WTC11 (cell line): ENCODE measurements around the gene IL1RAPL1.

Source experiments
- CREB1 ChIP-seq: sonication (generic); formaldehyde crosslinking; IDR thresholded peaks from 2 replicates; pipeline ENCODE4 v1.8.0; 2023; ENCODE audit warnings: mild to moderate bottlenecking, missing genetic modification reagents
- HMGA2 ChIP-seq: fragments of 250-450 bp; sonication (Bioruptor Pico); IDR thresholded peaks from 2 replicates; pipeline ENCODE4 v1.4.0; 2021; ENCODE audit warnings: mild to moderate bottlenecking, moderate library complexity
- TF ChIP-seq, protein P1 (sequence below): fragments of 200-600 bp; IDR thresholded peaks from 2 replicates; pipeline ENCODE4 v1.8.0; 2022; ENCODE audit warnings: antibody characterized with exemption
- TF ChIP-seq, protein P2 (sequence below): sonication (generic); formaldehyde crosslinking; IDR thresholded peaks from 2 replicates; pipeline ENCODE4 v1.8.1; 2022; ENCODE audit warnings: low read depth, missing genetic modification reagents, borderline replicate concordance
- TF ChIP-seq, protein P3 (sequence below): sonication (generic); formaldehyde crosslinking; IDR thresholded peaks from 2 replicates; pipeline ENCODE4 v1.8.1; 2022; ENCODE audit warnings: mild to moderate bottlenecking, moderate library complexity, missing genetic modification reagents
- TF ChIP-seq, protein P4 (sequence below): sonication (generic); formaldehyde crosslinking; IDR thresholded peaks from 2 replicates; pipeline ENCODE4 v1.8.0; 2022; ENCODE audit warnings: mild to moderate bottlenecking, missing genetic modification reagents
- TF ChIP-seq, protein P5 (sequence below): sonication (generic); formaldehyde crosslinking; IDR thresholded peaks from 2 replicates; pipeline ENCODE4 v1.8.0; 2023; ENCODE audit warnings: missing genetic modification reagents
- TF ChIP-seq, protein P6 (sequence below): sonication (generic); formaldehyde crosslinking; IDR thresholded peaks from 2 replicates; pipeline ENCODE4 v1.8.1; 2023; ENCODE audit warnings: mild to moderate bottlenecking, moderate library complexity, missing genetic modification reagents

DNA sequence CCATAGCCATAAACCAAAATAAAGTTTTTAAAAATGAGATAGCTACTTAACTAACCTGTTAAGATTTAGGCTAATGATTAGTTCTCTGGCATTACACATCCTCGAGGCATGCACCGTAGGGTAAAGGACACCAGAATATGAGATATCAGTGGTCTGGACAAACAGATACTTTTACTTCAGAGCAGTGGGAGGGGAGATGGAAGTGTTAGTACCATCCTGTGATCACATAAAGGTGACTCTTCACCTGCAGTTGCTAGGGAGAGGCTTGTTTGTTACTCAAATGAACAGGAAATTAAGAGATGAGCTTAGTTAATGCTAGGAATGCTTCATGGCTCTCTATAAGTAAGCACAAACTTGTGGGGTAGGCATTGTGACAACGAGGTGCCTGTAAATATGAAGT lies 1003.7 kb downstream of the IL1RAPL1 start:
- TF ChIP-seq, protein P1, sequence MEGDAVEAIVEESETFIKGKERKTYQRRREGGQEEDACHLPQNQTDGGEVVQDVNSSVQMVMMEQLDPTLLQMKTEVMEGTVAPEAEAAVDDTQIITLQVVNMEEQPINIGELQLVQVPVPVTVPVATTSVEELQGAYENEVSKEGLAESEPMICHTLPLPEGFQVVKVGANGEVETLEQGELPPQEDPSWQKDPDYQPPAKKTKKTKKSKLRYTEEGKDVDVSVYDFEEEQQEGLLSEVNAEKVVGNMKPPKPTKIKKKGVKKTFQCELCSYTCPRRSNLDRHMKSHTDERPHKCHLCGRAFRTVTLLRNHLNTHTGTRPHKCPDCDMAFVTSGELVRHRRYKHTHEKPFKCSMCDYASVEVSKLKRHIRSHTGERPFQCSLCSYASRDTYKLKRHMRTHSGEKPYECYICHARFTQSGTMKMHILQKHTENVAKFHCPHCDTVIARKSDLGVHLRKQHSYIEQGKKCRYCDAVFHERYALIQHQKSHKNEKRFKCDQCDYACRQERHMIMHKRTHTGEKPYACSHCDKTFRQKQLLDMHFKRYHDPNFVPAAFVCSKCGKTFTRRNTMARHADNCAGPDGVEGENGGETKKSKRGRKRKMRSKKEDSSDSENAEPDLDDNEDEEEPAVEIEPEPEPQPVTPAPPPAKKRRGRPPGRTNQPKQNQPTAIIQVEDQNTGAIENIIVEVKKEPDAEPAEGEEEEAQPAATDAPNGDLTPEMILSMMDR, result no peak
- TF ChIP-seq, protein P2, sequence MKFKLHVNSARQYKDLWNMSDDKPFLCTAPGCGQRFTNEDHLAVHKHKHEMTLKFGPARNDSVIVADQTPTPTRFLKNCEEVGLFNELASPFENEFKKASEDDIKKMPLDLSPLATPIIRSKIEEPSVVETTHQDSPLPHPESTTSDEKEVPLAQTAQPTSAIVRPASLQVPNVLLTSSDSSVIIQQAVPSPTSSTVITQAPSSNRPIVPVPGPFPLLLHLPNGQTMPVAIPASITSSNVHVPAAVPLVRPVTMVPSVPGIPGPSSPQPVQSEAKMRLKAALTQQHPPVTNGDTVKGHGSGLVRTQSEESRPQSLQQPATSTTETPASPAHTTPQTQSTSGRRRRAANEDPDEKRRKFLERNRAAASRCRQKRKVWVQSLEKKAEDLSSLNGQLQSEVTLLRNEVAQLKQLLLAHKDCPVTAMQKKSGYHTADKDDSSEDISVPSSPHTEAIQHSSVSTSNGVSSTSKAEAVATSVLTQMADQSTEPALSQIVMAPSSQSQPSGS (CRISPR knock-in tag), result no peak
- TF ChIP-seq, protein P3, sequence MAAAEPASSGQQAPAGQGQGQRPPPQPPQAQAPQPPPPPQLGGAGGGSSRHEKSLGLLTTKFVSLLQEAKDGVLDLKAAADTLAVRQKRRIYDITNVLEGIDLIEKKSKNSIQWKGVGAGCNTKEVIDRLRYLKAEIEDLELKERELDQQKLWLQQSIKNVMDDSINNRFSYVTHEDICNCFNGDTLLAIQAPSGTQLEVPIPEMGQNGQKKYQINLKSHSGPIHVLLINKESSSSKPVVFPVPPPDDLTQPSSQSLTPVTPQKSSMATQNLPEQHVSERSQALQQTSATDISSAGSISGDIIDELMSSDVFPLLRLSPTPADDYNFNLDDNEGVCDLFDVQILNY (CRISPR knock-in tag), result no peak
- TF ChIP-seq, protein P4, sequence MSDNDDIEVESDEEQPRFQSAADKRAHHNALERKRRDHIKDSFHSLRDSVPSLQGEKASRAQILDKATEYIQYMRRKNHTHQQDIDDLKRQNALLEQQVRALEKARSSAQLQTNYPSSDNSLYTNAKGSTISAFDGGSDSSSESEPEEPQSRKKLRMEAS (CRISPR knock-in tag), result no peak
- TF ChIP-seq, protein P5, sequence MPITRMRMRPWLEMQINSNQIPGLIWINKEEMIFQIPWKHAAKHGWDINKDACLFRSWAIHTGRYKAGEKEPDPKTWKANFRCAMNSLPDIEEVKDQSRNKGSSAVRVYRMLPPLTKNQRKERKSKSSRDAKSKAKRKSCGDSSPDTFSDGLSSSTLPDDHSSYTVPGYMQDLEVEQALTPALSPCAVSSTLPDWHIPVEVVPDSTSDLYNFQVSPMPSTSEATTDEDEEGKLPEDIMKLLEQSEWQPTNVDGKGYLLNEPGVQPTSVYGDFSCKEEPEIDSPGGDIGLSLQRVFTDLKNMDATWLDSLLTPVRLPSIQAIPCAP (CRISPR knock-in tag), result no peak
- TF ChIP-seq, protein P6, sequence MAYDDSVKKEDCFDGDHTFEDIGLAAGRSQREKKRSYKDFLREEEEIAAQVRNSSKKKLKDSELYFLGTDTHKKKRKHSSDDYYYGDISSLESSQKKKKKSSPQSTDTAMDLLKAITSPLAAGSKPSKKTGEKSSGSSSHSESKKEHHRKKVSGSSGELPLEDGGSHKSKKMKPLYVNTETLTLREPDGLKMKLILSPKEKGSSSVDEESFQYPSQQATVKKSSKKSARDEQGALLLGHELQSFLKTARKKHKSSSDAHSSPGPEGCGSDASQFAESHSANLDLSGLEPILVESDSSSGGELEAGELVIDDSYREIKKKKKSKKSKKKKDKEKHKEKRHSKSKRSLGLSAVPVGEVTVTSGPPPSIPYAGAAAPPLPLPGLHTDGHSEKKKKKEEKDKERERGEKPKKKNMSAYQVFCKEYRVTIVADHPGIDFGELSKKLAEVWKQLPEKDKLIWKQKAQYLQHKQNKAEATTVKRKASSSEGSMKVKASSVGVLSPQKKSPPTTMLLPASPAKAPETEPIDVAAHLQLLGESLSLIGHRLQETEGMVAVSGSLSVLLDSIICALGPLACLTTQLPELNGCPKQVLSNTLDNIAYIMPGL (CRISPR knock-in tag), result no peak
- TF ChIP-seq CREB1 (CRISPR knock-in tag), result no peak
- no peak for TF ChIP-seq HMGA2 (CRISPR knock-in tag)
